Loucy (cell line): ENCODE measurements around the gene BMPER.

Experiments used
- H2AFZ ChIP-seq: fragments of 200-600 bp; sonication (generic); 2 replicates; pipeline ENCODE4 v1.6.0; 2016; ENCODE audit warnings: antibody characterized with exemption, mild to moderate bottlenecking, low read length, moderate library complexity
- H3F3A ChIP-seq: fragments of 200-600 bp; 2 replicates; pipeline ENCODE4 v1.6.0; 2016; ENCODE audit warnings: antibody characterized with exemption, low read depth, mild to moderate bottlenecking
- H3K27me3 ChIP-seq: fragments of 200-600 bp; sonication (generic); 2 replicates; pipeline ENCODE4 v1.6.1; 2014; ENCODE audit warnings: low read length, mild to moderate bottlenecking; ENCODE audit not compliant: insufficient read depth, poor library complexity, severe bottlenecking
- H3K36me3 ChIP-seq: fragments of 200-600 bp; sonication (generic); 2 replicates; pipeline ENCODE4 v1.6.1; 2016; ENCODE audit warnings: low read length; ENCODE audit not compliant: insufficient read depth
- H3K4me1 ChIP-seq: fragments of 200-600 bp; sonication (generic); 2 replicates; pipeline ENCODE4 v1.5.1; 2014; ENCODE audit warnings: low read length, mild to moderate bottlenecking; ENCODE audit not compliant: insufficient read depth, poor library complexity, severe bottlenecking
- H3K4me2 ChIP-seq: fragments of 200-600 bp; sonication (generic); 2 replicates; pipeline ENCODE4 v1.6.0; 2014; ENCODE audit warnings: antibody characterized with exemption, low read length, low read depth, mild to moderate bottlenecking; ENCODE audit not compliant: poor library complexity, severe bottlenecking
- H3K4me3 ChIP-seq: fragments of 200-600 bp; sonication (generic); 2 replicates; pipeline ENCODE4 v1.5.1; 2014; ENCODE audit warnings: low read length, mild to moderate bottlenecking, mixed read lengths; ENCODE audit not compliant: poor library complexity, severe bottlenecking
- H3K79me2 ChIP-seq: fragments of 200-600 bp; sonication (generic); 2 replicates; pipeline ENCODE4 v1.6.1; 2014; ENCODE audit warnings: low read length; ENCODE audit not compliant: insufficient read depth
- H3K9ac ChIP-seq: fragments of 200-600 bp; sonication (generic); 2 replicates; pipeline ENCODE4 v1.6.0; 2014; ENCODE audit warnings: mild to moderate bottlenecking, low read depth, low read length, moderate library complexity; ENCODE audit not compliant: poor library complexity, severe bottlenecking
- H3K9me2 ChIP-seq: fragments of 200-600 bp; sonication (generic); replicated peaks from 2 replicates; pipeline ENCODE4 v1.6.1; 2016; ENCODE audit warnings: low read depth, low read length, mixed read lengths
- H3K9me3 ChIP-seq: fragments of 200-600 bp; sonication (generic); 2 replicates; pipeline ENCODE4 v1.6.1; 2014; ENCODE audit warnings: mild to moderate bottlenecking, antibody characterized with exemption, low read length, low read depth; ENCODE audit not compliant: insufficient read depth
- H4K20me1 ChIP-seq: fragments of 200-600 bp; sonication (generic); 2 replicates; pipeline ENCODE4 v1.6.0; 2014; ENCODE audit warnings: antibody characterized with exemption, low read length, mild to moderate bottlenecking; ENCODE audit not compliant: insufficient read depth, poor library complexity, severe bottlenecking
- EZH2phosphoT487 ChIP-seq: fragments of 200-600 bp; IDR thresholded peaks from 2 replicates; pipeline ENCODE4 v1.6.1; 2018; ENCODE audit warnings: antibody characterized with exemption, mild to moderate bottlenecking, moderate library complexity, borderline replicate concordance
- TF ChIP-seq, protein P1 (sequence below): fragments of 200-600 bp; sonication (generic); conservative IDR thresholded peaks from 2 replicates; pipeline ENCODE4 v1.5.1; 2014; ENCODE audit warnings: mild to moderate bottlenecking, antibody characterized with exemption, low read length

BMPER gene

DNA sequence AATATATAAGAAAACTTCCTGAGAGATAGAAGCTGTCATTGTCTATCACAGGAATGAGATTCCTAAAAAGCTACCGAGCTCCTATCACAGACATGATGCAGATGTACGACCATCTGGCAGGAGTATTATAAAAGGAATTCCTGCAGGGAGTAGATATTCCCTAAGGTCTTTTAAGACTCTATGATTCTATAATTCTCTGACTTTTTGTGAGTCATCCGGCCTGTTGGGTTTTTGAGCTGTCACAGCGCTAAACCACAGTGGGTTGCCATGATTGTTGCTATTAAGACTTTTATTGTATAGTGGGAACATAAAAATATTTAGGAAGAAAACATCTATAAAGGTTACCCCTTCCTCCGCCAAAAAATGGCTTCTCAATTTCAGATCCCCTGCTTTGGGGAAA is 223.4 kb downstream of the BMPER start:
- no peaks in the 10 kb centered on the region for H3F3A ChIP-seq
- H3K9me2 ChIP-seq, result no peaks in the 10 kb centered on the region
- no peaks in the 10 kb centered on the region for H4K20me1 ChIP-seq
- H3K9me3 ChIP-seq, result peaks cover 4% of the 10 kb centered on the region
- TF ChIP-seq, protein P1, sequence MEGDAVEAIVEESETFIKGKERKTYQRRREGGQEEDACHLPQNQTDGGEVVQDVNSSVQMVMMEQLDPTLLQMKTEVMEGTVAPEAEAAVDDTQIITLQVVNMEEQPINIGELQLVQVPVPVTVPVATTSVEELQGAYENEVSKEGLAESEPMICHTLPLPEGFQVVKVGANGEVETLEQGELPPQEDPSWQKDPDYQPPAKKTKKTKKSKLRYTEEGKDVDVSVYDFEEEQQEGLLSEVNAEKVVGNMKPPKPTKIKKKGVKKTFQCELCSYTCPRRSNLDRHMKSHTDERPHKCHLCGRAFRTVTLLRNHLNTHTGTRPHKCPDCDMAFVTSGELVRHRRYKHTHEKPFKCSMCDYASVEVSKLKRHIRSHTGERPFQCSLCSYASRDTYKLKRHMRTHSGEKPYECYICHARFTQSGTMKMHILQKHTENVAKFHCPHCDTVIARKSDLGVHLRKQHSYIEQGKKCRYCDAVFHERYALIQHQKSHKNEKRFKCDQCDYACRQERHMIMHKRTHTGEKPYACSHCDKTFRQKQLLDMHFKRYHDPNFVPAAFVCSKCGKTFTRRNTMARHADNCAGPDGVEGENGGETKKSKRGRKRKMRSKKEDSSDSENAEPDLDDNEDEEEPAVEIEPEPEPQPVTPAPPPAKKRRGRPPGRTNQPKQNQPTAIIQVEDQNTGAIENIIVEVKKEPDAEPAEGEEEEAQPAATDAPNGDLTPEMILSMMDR, result no peak
- TF ChIP-seq EZH2phosphoT487, result no peak
- H3K27me3 ChIP-seq, result no peaks in the 10 kb centered on the region
- no peak overlapping the region for H3K4me3 ChIP-seq
- H3K79me2 ChIP-seq, result no peaks in the 10 kb centered on the region
- no peak overlapping the region for H3K9ac ChIP-seq
- H3K36me3 ChIP-seq, result no peaks in the 10 kb centered on the region
- H3K4me1 ChIP-seq, result no peaks in the 10 kb centered on the region
- H3K4me2 ChIP-seq, result no peak overlapping the region
- no peak overlapping the region for H2AFZ ChIP-seq

DNA sequence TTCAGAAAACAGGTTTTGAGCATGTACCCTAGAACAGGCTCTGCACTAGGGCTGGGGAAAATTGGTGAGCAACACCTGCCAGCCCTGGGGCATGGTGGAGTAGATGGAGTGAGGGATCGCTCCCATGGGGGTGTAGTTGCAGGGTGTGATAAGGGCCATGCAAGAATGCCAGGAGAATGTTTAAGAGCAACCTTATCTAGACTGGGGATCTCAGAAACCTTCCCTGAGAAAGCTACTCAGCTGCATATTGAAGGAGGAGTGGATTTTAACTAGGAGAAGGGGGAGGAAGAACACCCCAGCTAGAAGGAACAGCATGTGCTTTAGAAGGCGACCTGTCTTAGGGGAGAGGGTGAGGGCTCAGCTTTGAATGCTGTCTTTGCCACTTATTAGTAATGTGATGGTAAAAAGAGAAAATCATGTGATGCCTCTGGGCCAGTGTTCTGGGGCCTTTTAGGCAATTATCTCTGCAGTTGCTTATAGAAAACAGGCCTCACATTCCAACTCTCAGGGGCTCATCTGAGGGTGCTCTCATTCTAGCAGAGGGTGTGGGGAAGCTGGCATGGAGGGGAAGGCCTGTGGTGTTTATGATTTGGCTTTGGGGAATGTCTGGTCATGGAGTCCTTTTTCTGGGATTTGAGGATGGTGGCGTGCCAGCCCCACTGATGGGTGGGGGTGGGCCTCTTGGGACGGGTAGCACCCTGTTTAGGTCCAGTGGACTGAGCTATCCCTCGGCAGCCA is 225.4 kb downstream of the BMPER start:
- H3K79me2 ChIP-seq, result no peaks in the 10 kb centered on the region
- no peak overlapping the region for H3K4me2 ChIP-seq
- H3K36me3 ChIP-seq, result no peaks in the 10 kb centered on the region
- H2AFZ ChIP-seq, result no peak overlapping the region
- TF ChIP-seq, protein P1, result no peak
- no peak for TF ChIP-seq EZH2phosphoT487
- no peaks in the 10 kb centered on the region for H3K9me3 ChIP-seq
- H3K4me3 ChIP-seq, result no peak overlapping the region
- no peaks in the 10 kb centered on the region for H3K9me2 ChIP-seq
- no peaks in the 10 kb centered on the region for H3K4me1 ChIP-seq
- H3F3A ChIP-seq, result no peaks in the 10 kb centered on the region
- H3K27me3 ChIP-seq, result no peaks in the 10 kb centered on the region
- no peak overlapping the region for H3K9ac ChIP-seq
- no peaks in the 10 kb centered on the region for H4K20me1 ChIP-seq

DNA sequence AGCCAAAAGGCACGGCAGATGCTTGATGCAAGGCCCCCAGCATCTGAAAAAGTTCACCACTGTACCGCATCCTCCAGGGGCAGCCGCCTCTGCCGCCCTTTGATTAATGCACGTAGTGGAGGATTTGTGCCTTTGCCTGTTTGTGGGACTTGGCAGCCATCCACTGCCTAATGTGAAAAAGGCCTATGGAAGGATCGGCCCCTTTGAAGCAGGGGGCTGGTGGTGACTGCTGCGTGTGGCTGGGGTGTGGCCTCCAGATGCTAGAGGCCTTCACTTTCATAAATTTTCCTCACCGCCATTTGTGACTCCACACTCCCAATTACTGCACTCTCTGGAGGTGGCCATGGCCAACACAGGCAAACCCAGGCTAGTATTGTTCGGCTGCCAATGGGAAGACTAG is 226.0 kb downstream of the BMPER start:
- no peaks in the 10 kb centered on the region for H3K36me3 ChIP-seq
- no peaks in the 10 kb centered on the region for H3K9me3 ChIP-seq
- H4K20me1 ChIP-seq, result no peaks in the 10 kb centered on the region
- TF ChIP-seq, protein P1, result no peak
- no peak for TF ChIP-seq EZH2phosphoT487
- no peaks in the 10 kb centered on the region for H3K27me3 ChIP-seq
- no peak overlapping the region for H3K9ac ChIP-seq
- H3K4me1 ChIP-seq, result no peaks in the 10 kb centered on the region
- no peak overlapping the region for H2AFZ ChIP-seq
- H3K4me3 ChIP-seq, result no peak overlapping the region
- H3K9me2 ChIP-seq, result no peaks in the 10 kb centered on the region
- H3F3A ChIP-seq, result no peaks in the 10 kb centered on the region
- H3K79me2 ChIP-seq, result no peaks in the 10 kb centered on the region
- no peak overlapping the region for H3K4me2 ChIP-seq
